Astrocyte of the cerebellum (primary cell): Measurements from ENCODE around the gene LTN1.
"Not testable (repeated sequence)": the region's sequence is repeated elsewhere in the genome, so short reads cannot be mapped to it uniquely, and the experiment has no call there.

Experiments
- DNase-seq: peaks from one replicate; pipeline ENCODE4 v3.0.0-alpha.2; 2011; ENCODE audit warnings: low read depth
- H3K4me3 ChIP-seq: 2 replicates; pipeline ENCODE4 v1.5.1; 2011; ENCODE audit warnings: mild to moderate bottlenecking, low read depth, low read length, moderate library complexity
- in situ Hi-C: cut with HindIII; loops from 2 replicates; pipeline ENCODE4 v1.10.0; 2017; ENCODE audit warnings: low sequenced_read_pairs
- TF ChIP-seq, protein P1 (sequence below): IDR thresholded peaks from 2 replicates; pipeline ENCODE4 v1.5.1; 2012; ENCODE audit warnings: low read length, low read depth, moderate library complexity, mild to moderate bottlenecking; ENCODE audit errors: missing control alignments

The LTN1 gene

GRCh38 chr21:29025328-29025713 is 32.6 kb upstream of the LTN1 start:
- no peak for DNase-seq

GRCh38 chr21:29024474-29025327 is 32.0 kb upstream of the LTN1 start, which contains the start of gene USP16:
TSS of gene USP16 (plus strand) at chr21:29024668. CDS start at chr21:29027914, 3,246 bp downstream.
- H3K4me3 ChIP-seq: peak within 1 kb of the TSS; percentile 55
- in situ Hi-C loops: no loop called here
- peak; percentile 98 for DNase-seq
- TF ChIP-seq, protein P1, sequence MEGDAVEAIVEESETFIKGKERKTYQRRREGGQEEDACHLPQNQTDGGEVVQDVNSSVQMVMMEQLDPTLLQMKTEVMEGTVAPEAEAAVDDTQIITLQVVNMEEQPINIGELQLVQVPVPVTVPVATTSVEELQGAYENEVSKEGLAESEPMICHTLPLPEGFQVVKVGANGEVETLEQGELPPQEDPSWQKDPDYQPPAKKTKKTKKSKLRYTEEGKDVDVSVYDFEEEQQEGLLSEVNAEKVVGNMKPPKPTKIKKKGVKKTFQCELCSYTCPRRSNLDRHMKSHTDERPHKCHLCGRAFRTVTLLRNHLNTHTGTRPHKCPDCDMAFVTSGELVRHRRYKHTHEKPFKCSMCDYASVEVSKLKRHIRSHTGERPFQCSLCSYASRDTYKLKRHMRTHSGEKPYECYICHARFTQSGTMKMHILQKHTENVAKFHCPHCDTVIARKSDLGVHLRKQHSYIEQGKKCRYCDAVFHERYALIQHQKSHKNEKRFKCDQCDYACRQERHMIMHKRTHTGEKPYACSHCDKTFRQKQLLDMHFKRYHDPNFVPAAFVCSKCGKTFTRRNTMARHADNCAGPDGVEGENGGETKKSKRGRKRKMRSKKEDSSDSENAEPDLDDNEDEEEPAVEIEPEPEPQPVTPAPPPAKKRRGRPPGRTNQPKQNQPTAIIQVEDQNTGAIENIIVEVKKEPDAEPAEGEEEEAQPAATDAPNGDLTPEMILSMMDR: peak; percentile 11

More at GRCh38 chr21:29025328-29025713, 32.6 kb upstream of the LTN1 start:
- in situ Hi-C loops: no loop called here
- TF ChIP-seq, protein P1: no peak
- peak overlapping the region; percentile 55 for H3K4me3 ChIP-seq

DNA sequence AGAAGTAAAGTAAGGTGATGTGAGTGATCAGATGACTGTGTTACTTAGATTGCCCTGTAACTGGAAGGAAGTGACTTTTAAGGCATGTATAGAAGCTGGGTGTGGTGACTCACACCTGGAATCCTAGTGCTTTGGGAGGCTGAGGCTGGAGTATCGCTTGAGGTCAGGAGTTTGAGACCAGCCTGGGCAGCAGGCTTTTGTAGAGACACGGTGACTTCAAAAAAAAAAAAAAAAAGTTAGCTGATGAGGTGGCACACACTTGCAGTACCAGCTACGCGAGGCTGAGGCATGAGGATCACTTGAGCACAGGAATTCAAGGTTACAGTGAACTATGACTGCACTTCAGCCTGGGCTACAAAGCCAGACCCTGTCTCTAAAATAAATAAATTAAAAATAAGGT is 29.5 kb upstream of the LTN1 start:
- no peak overlapping the region for H3K4me3 ChIP-seq
- in situ Hi-C loops: no loop called here
- TF ChIP-seq, protein P1: no peak
- no peak for DNase-seq

DNA sequence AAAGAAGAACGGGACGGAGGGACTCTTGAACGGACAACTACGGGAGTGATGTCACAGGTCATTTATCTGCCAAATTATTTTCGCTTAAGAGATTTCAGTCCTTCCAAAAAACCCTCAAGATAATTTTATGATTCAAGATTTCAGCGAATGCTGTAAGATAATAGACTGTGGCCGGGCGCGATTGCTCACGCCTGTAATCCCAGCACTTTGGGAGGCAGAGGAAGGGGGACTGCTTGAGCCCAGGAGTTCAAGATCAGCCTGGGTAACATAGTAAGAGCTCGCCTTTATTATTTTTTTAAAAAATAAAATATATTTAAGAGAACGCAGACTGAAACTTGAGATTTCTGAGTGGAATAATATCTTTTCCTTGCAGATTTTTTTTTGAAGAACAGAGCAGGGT is 25.9 kb upstream of the LTN1 start:
- no peak for DNase-seq
- peak overlapping the region; percentile 88 for H3K4me3 ChIP-seq
- in situ Hi-C loops: no loop called here
- TF ChIP-seq, protein P1: no peak

- no peak for DNase-seq
- in situ Hi-C loops: no loop called here
- no peak overlapping the region for H3K4me3 ChIP-seq
- TF ChIP-seq, protein P1: no peak
Measured at GRCh38 chr21:29017639-29018237, 25.1 kb upstream of the LTN1 start.

DNA sequence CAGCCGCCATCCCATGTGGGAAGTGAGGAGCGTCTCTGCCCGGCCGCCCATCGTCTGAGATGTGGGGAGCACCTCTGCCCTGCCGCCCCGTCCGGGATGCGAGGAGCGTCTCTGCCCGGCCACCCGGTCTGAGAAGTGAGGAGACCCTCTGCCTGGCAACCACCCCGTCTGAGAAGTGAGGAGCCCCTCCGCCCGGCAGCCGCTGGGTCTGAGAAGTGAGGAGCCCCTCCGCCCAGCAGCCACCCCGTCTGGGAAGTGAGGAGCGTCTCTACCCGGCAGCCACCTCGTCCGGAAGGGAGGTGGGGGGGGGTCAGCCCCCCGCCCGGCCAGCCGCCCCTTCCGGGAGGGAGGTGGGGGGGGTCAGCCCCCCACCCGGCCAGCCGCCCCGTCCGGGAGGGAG is 18.6 kb upstream of the LTN1 start:
- H3K4me3 ChIP-seq, in situ Hi-C loops, DNase-seq: not testable (repeated sequence)

DNA sequence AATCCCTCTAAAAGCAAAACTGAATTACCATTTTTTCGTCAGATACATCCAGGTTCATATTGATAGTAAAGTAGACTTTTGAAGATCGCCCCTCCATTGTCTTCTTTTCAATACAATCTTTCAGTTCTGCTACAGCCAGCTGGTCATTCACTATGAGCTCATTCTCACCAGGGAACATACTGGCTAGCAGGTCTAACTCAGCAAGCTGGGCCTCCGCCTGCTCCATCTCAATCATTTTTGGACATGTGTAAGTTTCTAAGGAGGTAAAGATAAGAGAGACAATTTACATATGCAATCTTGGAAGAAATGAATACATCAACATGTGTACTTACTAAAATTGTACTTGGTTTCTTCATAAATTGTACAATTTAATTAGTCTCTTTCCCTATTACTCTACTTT is 15.7 kb upstream of the LTN1 start:
- no peak for DNase-seq
- in situ Hi-C loops: no loop called here
- TF ChIP-seq, protein P1: no peak
- no peak overlapping the region for H3K4me3 ChIP-seq
